HEK293 (cell line): ENCODE measurements around the gene GPR153.
A peak's percentile ranks its signal among the peaks of the same experiment; 100 is the strongest.

ENCODE experiments used
- CTCF ChIA-PET: fragments of 350-600 bp; formaldehyde crosslinking; extraction: SDS; loops from one replicate; lab custom pipeline; 2021; ENCODE audit warnings: antibody characterized with exemption; lab: Yijun Ruan, JAX
- POLR2A ChIA-PET: fragments of 300-600 bp; formaldehyde crosslinking; extraction: SDS; loops from one replicate; lab custom pipeline; 2020; ENCODE audit warnings: antibody characterized with exemption, inconsistent platforms; lab: Yijun Ruan, JAX
- H3K27ac ChIP-seq: fragments of 200-500 bp; sonication (Bioruptor generic); 2 replicates; pipeline ENCODE4 v1.5.1; 2014; ENCODE audit warnings: low read depth, low read length, control low read depth, inconsistent platforms; ENCODE audit errors: extremely low read depth
- H3K36me3 ChIP-seq, 2 experiments: fragments of 200-500 bp in 1 of 2; sonication (Bioruptor generic) in 1 of 2; 1 replicate in 1 of 2; 2 replicates in 1 of 2; pipeline ENCODE4 v1.5.1; 2014 to 2017; ENCODE audit warnings: inconsistent platforms in 2 of 2, low read length in 2 of 2; ENCODE audit not compliant: control insufficient read depth in 2 of 2, insufficient read depth in 1 of 2
- H3K4me1 ChIP-seq: fragments of 200-500 bp; sonication (Bioruptor generic); 2 replicates; pipeline ENCODE4 v1.5.1; 2014; ENCODE audit warnings: mild to moderate bottlenecking, low read length, inconsistent platforms; ENCODE audit not compliant: control insufficient read depth, insufficient read depth
- H3K4me3 ChIP-seq: 2 replicates; pipeline ENCODE4 v1.5.1; 2011; ENCODE audit warnings: low read depth, mild to moderate bottlenecking, control low read depth, low read length, moderate library complexity
- H3K9me3 ChIP-seq: fragments of 200-500 bp; sonication (Bioruptor generic); 2 replicates; pipeline ENCODE4 v1.5.1; 2014; ENCODE audit warnings: low read depth, low read length, inconsistent platforms; ENCODE audit not compliant: control insufficient read depth, insufficient read depth
- BCL11A ChIP-seq: fragments of 450-650 bp; formaldehyde crosslinking; IDR thresholded peaks from 2 replicates; pipeline ENCODE4 v1.5.1; 2016; ENCODE audit warnings: low read depth, missing biosample characterization, missing genetic modification characterization
- EGR2 ChIP-seq: fragments of 450-650 bp; formaldehyde crosslinking; IDR thresholded peaks from 2 replicates; pipeline ENCODE4 v1.5.1; 2016; ENCODE audit warnings: low read depth, missing biosample characterization, missing genetic modification characterization
- KLF9 ChIP-seq: fragments of 450-650 bp; formaldehyde crosslinking; IDR thresholded peaks from 2 replicates; pipeline ENCODE4 v1.5.1; 2016; ENCODE audit warnings: missing biosample characterization, missing genetic modification characterization, low read depth
- OSR2 ChIP-seq: fragments of 450-650 bp; formaldehyde crosslinking; IDR thresholded peaks from 2 replicates; pipeline ENCODE4 v1.5.1; 2016; ENCODE audit warnings: missing biosample characterization, missing genetic modification characterization
- SCRT1 ChIP-seq: fragments of 450-650 bp; formaldehyde crosslinking; IDR thresholded peaks from 2 replicates; pipeline ENCODE4 v1.5.1; 2016; ENCODE audit warnings: missing biosample characterization, missing genetic modification characterization, borderline replicate concordance
- SCRT2 ChIP-seq: fragments of 450-650 bp; formaldehyde crosslinking; IDR thresholded peaks from 2 replicates; pipeline ENCODE4 v1.5.1; 2016; ENCODE audit warnings: missing biosample characterization, missing genetic modification characterization
- SP2 ChIP-seq: fragments of 450-650 bp; formaldehyde crosslinking; IDR thresholded peaks from 2 replicates; pipeline ENCODE4 v1.5.1; 2016; ENCODE audit warnings: missing biosample characterization, missing genetic modification characterization
- ZBTB20 ChIP-seq: fragments of 450-650 bp; formaldehyde crosslinking; IDR thresholded peaks from 2 replicates; pipeline ENCODE4 v1.5.1; 2016; ENCODE audit warnings: missing biosample characterization, missing genetic modification characterization
- ZBTB21 ChIP-seq: fragments of 450-650 bp; formaldehyde crosslinking; IDR thresholded peaks from 2 replicates; pipeline ENCODE4 v1.5.1; 2017; ENCODE audit warnings: missing biosample characterization, missing genetic modification characterization
- ZEB2 ChIP-seq: fragments of 450-650 bp; formaldehyde crosslinking; IDR thresholded peaks from 2 replicates; pipeline ENCODE4 v1.5.1; 2016; ENCODE audit warnings: missing biosample characterization, missing genetic modification characterization
- ZFHX2 ChIP-seq: fragments of 450-650 bp; formaldehyde crosslinking; conservative IDR thresholded peaks from 2 replicates; pipeline ENCODE4 v1.5.1; 2016; ENCODE audit warnings: missing biosample characterization, missing genetic modification characterization
- ZNF10 ChIP-seq: fragments of 450-650 bp; formaldehyde crosslinking; IDR thresholded peaks from 2 replicates; pipeline ENCODE4 v1.5.1; 2017; ENCODE audit warnings: missing biosample characterization, missing genetic modification characterization
- ZNF138 ChIP-seq: fragments of 450-650 bp; formaldehyde crosslinking; IDR thresholded peaks from 2 replicates; pipeline ENCODE4 v1.5.1; 2016; ENCODE audit warnings: missing biosample characterization, missing genetic modification characterization, borderline replicate concordance
- ZNF184 ChIP-seq: fragments of 450-650 bp; IDR thresholded peaks from 2 replicates; pipeline ENCODE4 v1.5.1; 2018; ENCODE audit warnings: missing biosample characterization, mild to moderate bottlenecking, missing genetic modification characterization
- ZNF23 ChIP-seq: fragments of 450-650 bp; formaldehyde crosslinking; IDR thresholded peaks from 2 replicates; pipeline ENCODE4 v1.5.1; 2016; ENCODE audit warnings: missing biosample characterization, missing genetic modification characterization, borderline replicate concordance
- ZNF24 ChIP-seq: fragments of 450-650 bp; formaldehyde crosslinking; IDR thresholded peaks from 2 replicates; pipeline ENCODE4 v1.5.1; 2016; ENCODE audit warnings: missing biosample characterization, missing genetic modification characterization
- ZNF311 ChIP-seq: fragments of 450-650 bp; formaldehyde crosslinking; IDR thresholded peaks from 2 replicates; pipeline ENCODE4 v1.5.1; 2017; ENCODE audit warnings: missing biosample characterization, missing genetic modification characterization, borderline replicate concordance
- ZNF423 ChIP-seq: fragments of 450-650 bp; formaldehyde crosslinking; IDR thresholded peaks from 2 replicates; pipeline ENCODE4 v1.5.1; 2016; ENCODE audit warnings: missing biosample characterization, missing genetic modification characterization
- ZNF501 ChIP-seq: fragments of 450-650 bp; formaldehyde crosslinking; IDR thresholded peaks from 2 replicates; pipeline ENCODE4 v1.5.1; 2016; ENCODE audit warnings: missing biosample characterization, missing genetic modification characterization
- ZNF510 ChIP-seq: fragments of 450-650 bp; formaldehyde crosslinking; IDR thresholded peaks from 2 replicates; pipeline ENCODE4 v1.5.1; 2018; ENCODE audit warnings: mild to moderate bottlenecking, missing genetic modification characterization, missing biosample characterization; ENCODE audit not compliant: insufficient replicate concordance
- ZNF549 ChIP-seq: fragments of 450-650 bp; IDR thresholded peaks from 2 replicates; pipeline ENCODE4 v1.5.1; 2018; ENCODE audit warnings: missing biosample characterization, missing genetic modification characterization, mild to moderate bottlenecking, inconsistent platforms, moderate library complexity
- ZNF585B ChIP-seq: fragments of 450-650 bp; formaldehyde crosslinking; IDR thresholded peaks from 2 replicates; pipeline ENCODE4 v1.5.1; 2016; ENCODE audit warnings: missing biosample characterization, missing genetic modification characterization
- ZNF600 ChIP-seq: fragments of 450-650 bp; formaldehyde crosslinking; IDR thresholded peaks from 2 replicates; pipeline ENCODE4 v1.5.1; 2016; ENCODE audit warnings: missing biosample characterization, missing genetic modification characterization
- ZNF629 ChIP-seq: fragments of 450-650 bp; formaldehyde crosslinking; IDR thresholded peaks from 2 replicates; pipeline ENCODE4 v1.5.1; 2017; ENCODE audit warnings: missing biosample characterization, missing genetic modification characterization
- ZNF660 ChIP-seq: fragments of 450-650 bp; IDR thresholded peaks from 2 replicates; pipeline ENCODE4 v1.5.1; 2018; ENCODE audit warnings: missing biosample characterization, mild to moderate bottlenecking, missing genetic modification characterization
- ZNF664 ChIP-seq: fragments of 450-650 bp; formaldehyde crosslinking; IDR thresholded peaks from 2 replicates; pipeline ENCODE4 v1.5.1; 2016; ENCODE audit warnings: missing biosample characterization, missing genetic modification characterization
- ZNF670 ChIP-seq: fragments of 450-650 bp; formaldehyde crosslinking; IDR thresholded peaks from 2 replicates; pipeline ENCODE4 v1.5.1; 2016; ENCODE audit warnings: missing biosample characterization, missing genetic modification characterization, low read depth
- ZNF677 ChIP-seq: fragments of 450-650 bp; IDR thresholded peaks from 2 replicates; pipeline ENCODE4 v1.5.0; 2018; ENCODE audit warnings: missing biosample characterization, mild to moderate bottlenecking, missing genetic modification characterization, moderate library complexity
- ZNF843 ChIP-seq: fragments of 450-650 bp; formaldehyde crosslinking; IDR thresholded peaks from 2 replicates; pipeline ENCODE4 v1.5.1; 2016; ENCODE audit warnings: missing biosample characterization, missing genetic modification characterization
- TF ChIP-seq, protein P1 (sequence below): fragments of 450-650 bp; formaldehyde crosslinking; IDR thresholded peaks from 2 replicates; pipeline ENCODE4 v1.5.1; 2016; ENCODE audit warnings: missing biosample characterization, missing genetic modification characterization, low read depth
- TF ChIP-seq, protein P2 (sequence below): fragments of 450-650 bp; formaldehyde crosslinking; IDR thresholded peaks from 2 replicates; pipeline ENCODE4 v1.5.1; 2017; ENCODE audit warnings: missing biosample characterization, missing genetic modification characterization
- TF ChIP-seq, protein P3 (sequence below): fragments of 450-650 bp; formaldehyde crosslinking; optimal IDR thresholded peaks from 2 replicates; pipeline ENCODE3; 2016; ENCODE audit warnings: missing biosample characterization, mild to moderate bottlenecking, missing genetic modification characterization

The GPR153 gene

DNA sequence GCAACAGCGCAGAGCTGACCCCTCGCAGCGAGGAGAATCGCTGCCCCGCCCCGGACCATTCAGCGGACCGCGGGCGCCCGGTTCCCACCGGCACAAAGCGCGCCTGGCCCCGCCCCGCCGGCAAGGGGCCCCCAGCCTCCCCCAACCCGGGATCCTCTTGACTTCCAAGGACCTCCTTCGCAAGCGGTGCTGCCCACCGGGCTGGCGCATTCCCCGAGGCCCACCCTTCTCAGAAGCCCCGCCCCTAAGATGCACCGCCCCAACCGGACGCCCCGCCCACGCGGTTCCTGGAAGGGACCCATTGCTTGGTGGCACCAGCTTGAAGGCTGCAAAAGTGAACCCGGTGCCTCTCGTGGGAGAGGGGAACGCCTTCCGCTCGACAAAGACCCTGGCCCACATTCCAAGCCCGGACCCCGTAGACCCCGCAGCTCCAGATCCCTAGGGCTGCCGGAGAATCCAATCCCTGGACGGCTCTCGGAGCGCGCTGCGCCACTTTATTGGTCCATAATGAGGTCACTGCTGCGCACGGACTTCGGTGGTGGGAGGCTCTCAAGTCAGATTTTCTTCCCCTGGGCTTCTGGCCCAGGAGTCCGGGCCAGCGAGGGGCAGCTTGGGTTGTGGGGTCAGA, 14.9 kb downstream of the GPR153 start (continued):
- TF ChIP-seq SP2 (tag by site-specific recombination), result peak; percentile 89
- no peak for TF ChIP-seq ZNF510 (tag by site-specific recombination)
- TF ChIP-seq ZNF585B, result no peak
- TF ChIP-seq OSR2, result no peak
- TF ChIP-seq ZNF138 (tag by site-specific recombination), result no peak
- TF ChIP-seq ZNF600, result no peak
- TF ChIP-seq KLF9 (tag by site-specific recombination), result peak; percentile 68
- TF ChIP-seq ZNF501 (tag by site-specific recombination), result 0 out of 2 replicates have a peak, but pooled peaks have one; percentile 30
- TF ChIP-seq, protein P1, sequence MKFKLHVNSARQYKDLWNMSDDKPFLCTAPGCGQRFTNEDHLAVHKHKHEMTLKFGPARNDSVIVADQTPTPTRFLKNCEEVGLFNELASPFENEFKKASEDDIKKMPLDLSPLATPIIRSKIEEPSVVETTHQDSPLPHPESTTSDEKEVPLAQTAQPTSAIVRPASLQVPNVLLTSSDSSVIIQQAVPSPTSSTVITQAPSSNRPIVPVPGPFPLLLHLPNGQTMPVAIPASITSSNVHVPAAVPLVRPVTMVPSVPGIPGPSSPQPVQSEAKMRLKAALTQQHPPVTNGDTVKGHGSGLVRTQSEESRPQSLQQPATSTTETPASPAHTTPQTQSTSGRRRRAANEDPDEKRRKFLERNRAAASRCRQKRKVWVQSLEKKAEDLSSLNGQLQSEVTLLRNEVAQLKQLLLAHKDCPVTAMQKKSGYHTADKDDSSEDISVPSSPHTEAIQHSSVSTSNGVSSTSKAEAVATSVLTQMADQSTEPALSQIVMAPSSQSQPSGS (tag by site-specific recombination), result peak; percentile 68; the same call in 1 of the 2 replicates
- no peak; the same call in 1 of the 2 replicates for TF ChIP-seq BCL11A (tag by site-specific recombination)
- peak; percentile 51 for TF ChIP-seq ZNF629 (tag by site-specific recombination)
- no peak for TF ChIP-seq ZNF184 (tag by site-specific recombination)
- no peak for TF ChIP-seq SCRT2 (tag by site-specific recombination)
- TF ChIP-seq ZFHX2 (tag by site-specific recombination), result peak; percentile 5; the same call in 1 of the 2 replicates
- no peak for TF ChIP-seq ZNF23 (tag by site-specific recombination)
- TF ChIP-seq ZNF664, result no peak
- TF ChIP-seq ZNF843 (tag by site-specific recombination), result no peak
- no peak for TF ChIP-seq ZNF24 (tag by site-specific recombination)
- TF ChIP-seq, protein P2, sequence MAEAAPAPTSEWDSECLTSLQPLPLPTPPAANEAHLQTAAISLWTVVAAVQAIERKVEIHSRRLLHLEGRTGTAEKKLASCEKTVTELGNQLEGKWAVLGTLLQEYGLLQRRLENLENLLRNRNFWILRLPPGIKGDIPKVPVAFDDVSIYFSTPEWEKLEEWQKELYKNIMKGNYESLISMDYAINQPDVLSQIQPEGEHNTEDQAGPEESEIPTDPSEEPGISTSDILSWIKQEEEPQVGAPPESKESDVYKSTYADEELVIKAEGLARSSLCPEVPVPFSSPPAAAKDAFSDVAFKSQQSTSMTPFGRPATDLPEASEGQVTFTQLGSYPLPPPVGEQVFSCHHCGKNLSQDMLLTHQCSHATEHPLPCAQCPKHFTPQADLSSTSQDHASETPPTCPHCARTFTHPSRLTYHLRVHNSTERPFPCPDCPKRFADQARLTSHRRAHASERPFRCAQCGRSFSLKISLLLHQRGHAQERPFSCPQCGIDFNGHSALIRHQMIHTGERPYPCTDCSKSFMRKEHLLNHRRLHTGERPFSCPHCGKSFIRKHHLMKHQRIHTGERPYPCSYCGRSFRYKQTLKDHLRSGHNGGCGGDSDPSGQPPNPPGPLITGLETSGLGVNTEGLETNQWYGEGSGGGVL (tag by site-specific recombination), result no peak
- 0 out of 2 replicates have a peak, but pooled peaks have one; percentile 41 for TF ChIP-seq EGR2 (tag by site-specific recombination)
- TF ChIP-seq, protein P3, sequence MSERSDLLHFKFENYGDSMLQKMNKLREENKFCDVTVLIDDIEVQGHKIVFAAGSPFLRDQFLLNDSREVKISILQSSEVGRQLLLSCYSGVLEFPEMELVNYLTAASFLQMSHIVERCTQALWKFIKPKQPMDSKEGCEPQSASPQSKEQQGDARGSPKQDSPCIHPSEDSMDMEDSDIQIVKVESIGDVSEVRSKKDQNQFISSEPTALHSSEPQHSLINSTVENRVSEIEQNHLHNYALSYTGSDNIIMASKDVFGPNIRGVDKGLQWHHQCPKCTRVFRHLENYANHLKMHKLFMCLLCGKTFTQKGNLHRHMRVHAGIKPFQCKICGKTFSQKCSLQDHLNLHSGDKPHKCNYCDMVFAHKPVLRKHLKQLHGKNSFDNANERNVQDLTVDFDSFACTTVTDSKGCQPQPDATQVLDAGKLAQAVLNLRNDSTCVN (tag by site-specific recombination), result no peak

DNA sequence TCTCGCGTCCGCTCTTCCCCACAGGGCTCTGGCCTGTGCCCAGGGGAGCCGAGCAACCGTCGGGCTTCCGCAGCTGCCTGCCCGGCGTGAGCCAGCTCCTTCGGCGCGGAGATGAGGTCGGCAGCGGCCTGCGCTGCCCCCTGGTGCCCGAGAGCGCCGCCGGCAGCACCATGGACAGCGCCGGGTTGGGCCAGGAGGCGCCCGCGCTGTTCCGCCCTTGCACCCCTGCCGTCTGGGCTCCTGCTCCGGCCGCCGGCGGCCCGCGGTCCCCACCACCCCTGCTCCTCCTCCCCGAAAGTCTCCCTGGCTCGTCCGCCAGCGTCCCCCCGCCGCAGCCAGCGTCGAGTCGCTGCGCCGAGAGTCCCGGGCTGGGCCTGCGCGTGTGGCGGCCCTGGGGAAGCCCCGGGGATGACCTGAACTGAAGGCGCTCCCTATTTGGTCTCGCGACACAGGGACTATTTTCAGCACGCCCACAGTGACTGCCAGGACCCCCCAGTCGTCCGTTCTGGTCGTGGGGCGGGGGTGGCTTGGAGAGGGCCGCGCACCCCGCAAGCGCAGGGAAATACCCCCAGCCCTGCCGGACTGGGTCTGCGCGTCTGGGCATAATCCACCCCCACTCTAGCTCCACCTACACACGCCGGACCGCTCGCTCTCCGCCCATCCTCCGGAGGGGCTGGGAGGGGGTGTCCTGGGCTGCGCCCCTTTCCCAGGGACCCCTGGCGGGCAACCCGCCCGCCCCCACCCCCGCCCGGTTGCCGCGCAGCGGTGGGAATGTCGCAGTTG, 15.6 kb downstream of the GPR153 start:
- Histone ChIP-seq H3K36me3 (no peaks in the 10 kb centered on the region), H3K4me3 (peak overlapping the region; percentile 20), H3K4me1 (no peaks in the 10 kb centered on the region; the same call in 1 of the 2 replicates), H3K9me3 (no peaks in the 10 kb centered on the region), H3K27ac (no peak overlapping the region)
- ChIA-PET CTCF (interaction anchor here (0.6 to 9.2 kb wide), 27 partner anchors 9 to 1273 kb away, joined by 3 to 181 read pairs (median 5); partner anchors contain the start of genes ICMT and RNF207), POLR2A (interaction anchor here (0.6 to 1.6 kb wide), 2 partner anchors 10 to 96 kb away, joined by 3 to 13 read pairs; partner anchors contain the start of gene ICMT)
- no peak for TF ChIP-seq ZNF549
- TF ChIP-seq, protein P3 (tag by site-specific recombination), result peak; percentile 66
- no peak for TF ChIP-seq SCRT1 (tag by site-specific recombination)
- TF ChIP-seq ZBTB21, result no peak
- TF ChIP-seq ZBTB20, result peak; percentile 50; the same call in 1 of the 2 replicates
- peak; percentile 20; the same call in 1 of the 2 replicates for TF ChIP-seq ZEB2 (tag by site-specific recombination)
- no peak for TF ChIP-seq ZNF670 (tag by site-specific recombination)
- TF ChIP-seq ZNF677, result peak; percentile 41; the same call in 1 of the 2 replicates
- peak; percentile 22; the same call in 1 of the 2 replicates for TF ChIP-seq ZNF10 (tag by site-specific recombination)
- TF ChIP-seq ZNF311, result no peak
- TF ChIP-seq ZNF423 (tag by site-specific recombination), result peak; percentile 35; the same call in 1 of the 2 replicates
- peak; percentile 94 for TF ChIP-seq ZNF660 (tag by site-specific recombination)
